Activated CD4-positive, alpha-beta T cell treated with anti-CD3 and anti-CD28 coated beads, Interleukin-2, amount 50 U/mL, for 4 hours (primary cell): Measurements from ENCODE around the gene ADGRV1.
"Not testable (repeated sequence)": the region's sequence is repeated elsewhere in the genome, so short reads cannot be mapped to it uniquely, and the experiment has no call there.

ENCODE experiments used
- DNase-seq, 2 experiments: peaks; one replicate each; pipeline ENCODE4 v3.0.0-alpha.2; 2020

Gene ADGRV1

GRCh38 chr5:90843443-90843842, 284.8 kb downstream of the ADGRV1 start:
- no peak for DNase-seq

- DNase-seq, result no peak
Measured at GRCh38 chr5:90844931-90845330, 286.3 kb downstream of the ADGRV1 start.

- no peak for DNase-seq
Measured at GRCh38 chr5:90845723-90846554, 287.3 kb downstream of the ADGRV1 start.

GRCh38 chr5:90847606-90848005, 289.0 kb downstream of the ADGRV1 start:
- not testable (repeated sequence) for DNase-seq

GRCh38 chr5:90849939-90850338, 291.3 kb downstream of the ADGRV1 start:
- DNase-seq, result no peak

- DNase-seq, result no peak
Measured at GRCh38 chr5:90852531-90852930, 293.9 kb downstream of the ADGRV1 start.

- DNase-seq, result no peak
Measured at GRCh38 chr5:90853750-90854149, 295.2 kb downstream of the ADGRV1 start.

GRCh38 chr5:90854169-90854568, 295.6 kb downstream of the ADGRV1 start:
- DNase-seq, result no peak

- no peak for DNase-seq
Measured at GRCh38 chr5:90855296-90856010, 296.9 kb downstream of the ADGRV1 start.

- DNase-seq, result no peak
Measured at GRCh38 chr5:90861843-90862586, 303.4 kb downstream of the ADGRV1 start.

- no peak for DNase-seq
Measured at GRCh38 chr5:90865180-90865579, 306.6 kb downstream of the ADGRV1 start.

- DNase-seq, result no peak
Measured at GRCh38 chr5:90866333-90866732, 307.7 kb downstream of the ADGRV1 start.

- no peak for DNase-seq
Measured at GRCh38 chr5:90866915-90867731, 308.5 kb downstream of the ADGRV1 start.

GRCh38 chr5:90868799-90869198, 310.2 kb downstream of the ADGRV1 start:
- DNase-seq, result no peak

- DNase-seq, result no peak
Measured at GRCh38 chr5:90871391-90871991, 312.9 kb downstream of the ADGRV1 start.

GRCh38 chr5:90873033-90873517, 314.5 kb downstream of the ADGRV1 start:
- no peak for DNase-seq

- DNase-seq, result no peak
Measured at GRCh38 chr5:90874066-90874465, 315.5 kb downstream of the ADGRV1 start.

GRCh38 chr5:90875456-90875855, 316.9 kb downstream of the ADGRV1 start:
- no peak for DNase-seq

GRCh38 chr5:90876366-90876765, 317.8 kb downstream of the ADGRV1 start:
- no peak for DNase-seq

- no peak for DNase-seq
Measured at GRCh38 chr5:90877049-90877448, 318.5 kb downstream of the ADGRV1 start.

GRCh38 chr5:90878081-90878480, 319.5 kb downstream of the ADGRV1 start:
- DNase-seq, result no peak
